Tibial nerve (tissue), 4 donors: ENCODE data around the gene PCID2. TPM values are rescaled to one million over a fixed set of nuclear protein-coding genes. Genes with fewer than 3 reads are reported as not detected.

Source experiments
- DNase-seq, 2 donors: peaks; one replicate each; pipeline ENCODE4 v3.0.0-alpha.2; 2019; ENCODE audit warnings: low spot score in 2 of 2
- H3K27ac ChIP-seq, 4 donors: fragments of 200-600 bp; sonication (generic) in 3 of 4; one replicate each; pipeline ENCODE4 v1.5.1; 2017 to 2019; ENCODE audit warnings: mild to moderate bottlenecking in 1 of 4
- H3K27me3 ChIP-seq, 2 donors: fragments of 200-600 bp; sonication (generic) in 1 of 2; one replicate each; pipeline versions ENCODE4 v1.5.1 to v1.6.0; 2017 to 2019
- H3K36me3 ChIP-seq, 3 donors: fragments of 200-600 bp; sonication (generic); one replicate each; pipeline ENCODE4 v1.5.1; 2018 to 2019
- H3K4me1 ChIP-seq, 4 donors: fragments of 200-600 bp; sonication (generic) in 3 of 4; one replicate each; pipeline ENCODE4 v1.5.1; 2017 to 2019
- H3K4me3 ChIP-seq, 4 donors: fragments of 200-600 bp; sonication (generic) in 3 of 4; one replicate each; pipeline ENCODE4 v1.5.1; 2017 to 2019; ENCODE audit warnings: mild to moderate bottlenecking in 1 of 4, moderate library complexity in 1 of 4
- H3K9me3 ChIP-seq, 4 donors: fragments of 200-600 bp; sonication (generic) in 3 of 4; one replicate each; pipeline ENCODE4 v1.5.1; 2017 to 2019
- CTCF ChIP-seq, 5 experiments: fragments of 200-600 bp in 3 of 5; fragments of 450-650 bp in 2 of 5; sonication (generic) in 3 of 5; IDR thresholded peaks; one replicate each; pipeline ENCODE4 v1.5.1; 2016 to 2019; ENCODE audit warnings: antibody characterized with exemption in 5 of 5, mild to moderate bottlenecking in 3 of 5, moderate library complexity in 2 of 5
- EP300 ChIP-seq, 2 donors: sonication (generic); formaldehyde crosslinking; IDR thresholded peaks; one replicate each; pipeline ENCODE4 v1.6.1; 2017; ENCODE audit warnings: antibody characterized with exemption in 2 of 2, mild to moderate bottlenecking in 1 of 2
- POLR2A ChIP-seq, 2 donors: fragments of 450-650 bp; IDR thresholded peaks; one replicate each; pipeline ENCODE4 v1.6.1; 2017; ENCODE audit warnings: antibody characterized with exemption in 2 of 2, mild to moderate bottlenecking in 2 of 2, moderate library complexity in 2 of 2
- WGBS, 2 donors: methylation state at CpG; one replicate each; pipeline ENCODE4 v1.1.5; 2018; 5-methylcytosine and 5-hydroxymethylcytosine counted together
- small RNA-seq: library from RNA; depleted of rRNA; stranded (forward); fragments of <200 nt; gene quantifications from one replicate; pipeline ENCODE3, GENCODE V24; 2016
- total RNA-seq, 4 donors: library from RNA; depleted of rRNA; stranded (reverse); fragments of >200 nt; gene quantifications; one replicate each; pipeline ENCODE4 v1.1.0, GENCODE V29; 2016

PCID2 gene
- total RNA-seq, 4 donors from 2014 or later: 38.6 to 61.5 (median 49.5) TPM

- Histone ChIP-seq H3K9me3 (no peaks in the 10 kb centered on the region), H3K4me3 (peak overlapping the region in 2 of 4 donors; percentile 5 to 30), H3K27ac (no peak overlapping the region), H3K36me3 (peaks cover 0 to 7% (median 0%) of the 10 kb centered on the region in 3 donors), H3K4me1 (peaks cover 0 to 6% (median 0%) of the 10 kb centered on the region in 4 donors), H3K27me3 (peaks cover 0 to 25% of the 10 kb centered on the region in 2 donors)
- 47 to 51% methylated on average over 29 to 43 of the region's 60 CpGs for WGBS, 2 donors
- TF ChIP-seq POLR2A (IDR thresholded peaks at IDR 0.05) (no peak), CTCF (IDR thresholded peaks at IDR 0.05) (no peak), EP300 (IDR thresholded peaks at IDR 0.05) (no peak)
- no peak for DNase-seq
Observed at GRCh38 chr13:113129921-113130750, 78.3 kb downstream of the PCID2 start.

GRCh38 chr13:113129480-113129879 is 79.0 kb downstream of the PCID2 start:
- Histone ChIP-seq H3K9me3 (no peaks in the 10 kb centered on the region), H3K27ac (no peak overlapping the region), H3K4me3 (peak overlapping the region in 2 of 4 donors; percentile 5 to 30), H3K36me3 (peaks cover 0 to 7% (median 0%) of the 10 kb centered on the region in 3 donors), H3K27me3 (peaks cover 0 to 25% of the 10 kb centered on the region in 2 donors), H3K4me1 (peaks cover 0 to 6% (median 0%) of the 10 kb centered on the region in 4 donors)
- TF ChIP-seq CTCF (IDR thresholded peaks at IDR 0.05): no peak
- TF ChIP-seq POLR2A (IDR thresholded peaks at IDR 0.05): no peak
- TF ChIP-seq EP300 (IDR thresholded peaks at IDR 0.05): no peak
- 57 to 66% methylated on average over 25 to 27 of the region's 27 CpGs for WGBS, 2 donors
- no peak for DNase-seq

Small RNAs within 50 kb of the gene (small RNA-seq; reads per million reads assigned to genes)
- not detected for gene AL137002.1

Other genes starting within 250 kb of the PCID2 start
- 10 to 100 TPM; 30.1 to 82.6 (median 45.3) TPM for gene MCF2L, start 239.5 kb downstream of the PCID2 start, total RNA-seq
- gene F7, start 102.9 kb downstream of the PCID2 start, total RNA-seq: not detected
- 10 to 100 TPM; 12.0 to 44.3 (median 17.3) TPM for gene F10, start 85.9 kb downstream of the PCID2 start, total RNA-seq
- not detected for gene PROZ, start 50.0 kb downstream of the PCID2 start, total RNA-seq
- gene CUL4A, start 944 bp upstream of the PCID2 start, total RNA-seq: 100 to 1,000 TPM in 2 of 4 donors, 10 to 100 TPM in 2; 67.3 to 268 (median 101) TPM
- gene LAMP1, start 88.6 kb upstream of the PCID2 start, total RNA-seq: 100 to 1,000 TPM; 114 to 166 (median 130) TPM
- 10 to 100 TPM in 2 of 4 donors, 1 to 10 TPM in 2; 9.0 to 19.2 (median 9.9) TPM for gene GRTP1, start 155.5 kb upstream of the PCID2 start, total RNA-seq
- 10 to 100 TPM in 2 of 4 donors, 1 to 10 TPM in 2; 6.9 to 15.5 (median 12.6) TPM for gene ADPRHL1, start 244.8 kb upstream of the PCID2 start, total RNA-seq